RKO (cell line): ENCODE data around the gene PRDM13.
"Not testable (repeated sequence)": the region's sequence is repeated elsewhere in the genome, so short reads cannot be mapped to it uniquely, and the experiment has no call there.

Experiments used
- DNase-seq: peaks from one replicate; pipeline ENCODE4 v3.0.0-alpha.2; 2016; ENCODE audit warnings: low spot score

PRDM13 gene

GRCh38 chr6:99606656-99607415, at the start of gene PRDM13:
TSS of gene PRDM13 (plus strand) at chr6:99606833. CDS start at chr6:99607035, 202 bp downstream.
- DNase-seq: no peak

- no peak for DNase-seq
These were observed 47.6 kb upstream of the PRDM13 start for GRCh38 chr6:99559057-99559456.

GRCh38 chr6:99560668-99561067, 46.0 kb upstream of the PRDM13 start:
- DNase-seq: no peak

GRCh38 chr6:99563056-99563723, 43.4 kb upstream of the PRDM13 start:
- peak; percentile 41 for DNase-seq

DNA sequence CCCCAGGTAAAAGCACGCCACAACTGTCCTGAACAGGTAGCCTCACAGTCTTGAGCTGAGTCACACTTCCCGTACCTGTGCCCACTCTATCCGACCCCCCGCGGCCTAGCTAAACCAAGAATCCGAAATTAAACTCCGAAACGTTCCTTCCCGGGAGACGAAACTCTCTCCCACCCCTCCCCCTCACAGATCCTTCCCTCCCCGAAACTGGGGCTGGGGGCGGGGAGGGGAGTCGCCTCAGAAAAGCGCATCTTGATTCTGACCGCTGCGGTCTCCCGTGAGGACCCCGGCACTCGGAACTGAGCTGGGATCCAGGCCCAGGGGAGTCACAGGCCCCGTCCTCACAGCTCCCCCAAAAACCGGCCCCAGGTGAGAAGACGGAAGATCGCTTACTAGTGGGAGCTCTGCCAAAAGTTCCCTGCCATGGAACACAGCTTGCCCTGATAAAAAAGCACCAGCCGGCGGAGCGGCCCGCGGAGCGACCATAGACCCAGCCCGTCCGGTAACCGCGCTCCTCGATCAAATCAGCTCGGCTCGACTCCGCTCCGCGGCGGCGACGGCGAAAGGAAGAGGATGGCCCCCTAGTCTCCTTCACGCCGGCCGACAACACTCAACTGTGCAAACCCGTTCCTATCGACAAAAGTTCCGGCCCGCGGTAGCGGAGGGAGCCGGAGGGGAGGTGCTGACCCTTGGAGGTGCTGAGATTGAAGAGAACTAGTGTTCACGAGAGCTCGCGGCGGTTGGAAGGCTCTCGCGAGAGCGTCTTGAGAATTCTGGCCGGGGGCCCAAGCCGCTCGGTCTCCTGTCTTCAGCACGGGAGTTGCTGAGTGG, 38.3 kb upstream of the PRDM13 start, which contains the start of gene CCNC:
Gene CCNC (minus strand): TSS at position 558 of the 831 bp plus-strand sequence. CDS start 133 bp downstream, at position 425.
- peak; percentile 96 for DNase-seq

GRCh38 chr6:99573980-99574617, 32.5 kb upstream of the PRDM13 start:
- no peak for DNase-seq

- no peak for DNase-seq
These were observed 30.9 kb upstream of the PRDM13 start for GRCh38 chr6:99575544-99576227.

- DNase-seq: no peak
These were observed 26.9 kb upstream of the PRDM13 start for GRCh38 chr6:99579781-99580180.

DNA sequence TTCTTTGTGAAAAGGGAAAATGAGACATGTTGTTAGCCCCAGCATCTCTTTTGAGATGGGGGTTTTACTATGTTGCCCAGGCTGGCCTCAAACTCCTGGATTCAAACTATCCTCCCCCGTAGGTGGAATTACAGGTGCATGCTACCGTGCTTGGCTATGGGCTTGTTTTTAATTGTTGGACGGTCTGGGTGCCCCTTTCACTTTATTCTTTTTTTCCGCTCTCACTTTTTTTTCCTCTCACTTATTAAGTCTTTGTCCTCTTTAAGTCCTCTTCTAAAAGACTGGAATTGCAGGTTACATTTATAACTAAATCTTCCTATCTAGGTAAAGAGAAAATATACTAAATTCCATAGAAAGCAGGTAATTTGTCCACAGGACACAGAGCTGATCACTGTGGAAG, 18.8 kb upstream of the PRDM13 start:
- DNase-seq: no peak

DNA sequence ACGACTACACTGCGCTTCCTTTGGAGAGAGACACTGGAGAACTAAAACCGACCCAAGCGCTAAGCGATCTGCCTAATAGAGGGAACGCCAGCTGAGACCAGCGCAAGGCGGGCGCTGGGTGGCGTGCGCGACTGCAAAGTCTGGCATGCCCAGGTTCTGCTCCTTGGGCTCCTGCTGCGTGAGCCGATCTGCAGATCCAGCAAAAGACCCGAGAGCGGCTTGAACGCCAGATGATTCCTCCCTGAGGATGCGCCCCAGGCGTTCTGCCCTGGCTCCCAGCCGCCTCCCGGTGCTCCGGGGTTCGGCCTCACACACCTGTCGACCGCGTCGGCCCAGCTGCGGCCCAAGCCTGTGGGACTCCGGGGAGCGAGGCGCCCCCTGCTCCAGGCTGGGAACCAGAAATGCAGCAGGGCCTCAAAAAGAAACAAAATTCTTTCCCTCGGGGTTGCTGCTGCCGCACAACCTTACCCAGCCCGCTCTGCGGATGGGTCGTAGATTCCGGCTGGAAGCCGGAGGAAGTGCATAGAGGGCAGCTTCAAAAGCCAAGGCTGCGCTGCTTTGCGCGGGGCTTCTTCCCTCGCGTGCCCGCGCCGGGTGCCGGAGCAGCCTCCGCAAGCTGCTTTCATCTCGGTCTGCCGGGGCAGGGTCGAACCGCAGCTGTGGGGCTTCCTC, 17.9 kb upstream of the PRDM13 start:
- peak; percentile 76 for DNase-seq

DNA sequence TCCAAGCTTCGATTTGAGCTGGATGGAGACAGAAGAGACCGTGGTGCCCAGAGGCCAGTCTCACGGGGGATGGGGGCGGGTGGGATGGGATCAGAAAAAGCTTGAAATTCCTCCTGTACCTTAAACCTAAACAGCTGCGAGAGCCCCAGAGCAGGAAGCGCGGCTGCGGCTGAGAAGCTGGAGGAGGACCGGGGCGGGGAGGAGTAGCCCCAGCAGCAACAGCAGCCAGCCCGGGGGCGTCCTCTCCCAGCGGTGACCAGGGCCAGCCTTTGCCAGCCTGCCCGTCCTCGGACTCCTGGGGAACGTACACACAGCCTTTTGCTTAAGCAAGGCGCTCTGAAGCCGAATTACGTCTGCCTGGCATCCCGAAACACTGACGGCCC, 17.4 kb upstream of the PRDM13 start:
- DNase-seq: peak; percentile 14

GRCh38 chr6:99589907-99590493, 16.6 kb upstream of the PRDM13 start:
- no peak for DNase-seq

GRCh38 chr6:99590728-99591672, 15.6 kb upstream of the PRDM13 start:
- DNase-seq: no peak

DNA sequence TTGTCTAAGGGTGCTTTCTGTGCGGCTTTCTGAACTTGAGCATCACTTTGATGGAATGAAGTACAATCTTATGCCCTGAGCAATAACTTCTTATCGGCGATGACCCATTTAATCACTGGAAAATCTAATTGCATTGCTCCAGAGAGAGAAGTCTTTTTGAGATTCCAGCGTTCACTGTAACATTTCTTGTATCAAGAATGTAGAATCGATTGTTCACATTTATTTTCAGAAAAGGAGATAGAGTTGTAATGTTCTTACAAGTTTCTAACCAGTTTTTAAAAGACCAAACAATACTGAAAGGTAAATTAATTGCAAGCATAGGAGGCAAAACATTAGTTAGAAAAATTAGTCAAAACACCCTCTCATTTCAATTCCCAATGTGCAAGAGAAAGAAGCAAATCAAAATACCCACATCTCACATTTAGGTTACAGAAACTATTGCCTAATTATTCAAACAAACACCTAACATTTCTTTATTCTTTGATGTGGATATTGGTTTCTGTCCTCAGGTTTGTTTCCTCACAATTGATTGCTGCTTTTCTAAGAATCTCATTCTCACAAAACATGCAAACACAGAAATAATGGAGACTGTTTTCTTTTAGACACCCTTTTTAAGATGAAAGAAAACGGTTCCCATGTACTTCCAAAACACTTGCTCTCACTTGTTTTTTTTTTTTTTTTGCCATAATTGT, 14.8 kb upstream of the PRDM13 start:
- no peak for DNase-seq

GRCh38 chr6:99592900-99593299, 13.7 kb upstream of the PRDM13 start:
- DNase-seq: no peak

DNA sequence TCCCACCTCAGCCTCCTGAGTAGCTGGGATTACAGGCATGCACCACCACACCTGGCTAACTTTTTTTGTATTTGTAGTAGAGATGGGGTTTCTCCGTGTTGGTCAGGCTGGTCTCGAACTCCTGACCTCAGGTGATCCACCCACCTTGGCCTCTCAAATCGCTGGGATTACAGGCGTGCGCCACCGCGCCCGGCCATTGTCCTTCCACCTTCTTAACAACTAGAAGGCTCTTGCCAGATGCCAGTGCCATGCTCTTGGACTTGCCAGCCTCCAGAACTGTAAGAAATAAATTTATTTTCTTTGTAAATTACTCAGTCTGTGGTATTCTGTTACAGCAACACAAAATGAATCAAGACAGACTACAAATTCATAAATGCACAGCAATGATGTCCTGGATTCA, 11.9 kb upstream of the PRDM13 start:
- not testable (repeated sequence) for DNase-seq

- no peak for DNase-seq
These were observed 3.9 kb upstream of the PRDM13 start for GRCh38 chr6:99602520-99603420.
